Upper lobe of left lung (tissue), 4 donors: ENCODE measurements around the gene BAX.

Experiments
- CTCF ChIP-seq, 6 experiments: fragments of 450-650 bp in 4 of 6; fragments of 200-600 bp in 2 of 6; sonication (generic) in 2 of 6; IDR thresholded peaks; one replicate each; pipeline ENCODE4 v1.5.1; 2016 to 2019; ENCODE audit warnings: antibody characterized with exemption in 6 of 6
- EP300 ChIP-seq, 4 donors: sonication (generic); formaldehyde crosslinking; IDR thresholded peaks; one replicate each; pipeline ENCODE4 v1.5.1; 2017; ENCODE audit warnings: antibody characterized with exemption in 4 of 4, control low read depth in 2 of 4
- POLR2A ChIP-seq, 4 donors: fragments of 450-650 bp; IDR thresholded peaks; one replicate each; pipeline ENCODE4 v1.5.1; 2016 to 2017; ENCODE audit warnings: antibody characterized with exemption in 4 of 4, mild to moderate bottlenecking in 2 of 4
- POLR2AphosphoS5 ChIP-seq, 2 donors: sonication (generic); formaldehyde crosslinking; IDR thresholded peaks; one replicate each; pipeline ENCODE4 v1.5.1; 2017; ENCODE audit warnings: antibody characterized with exemption in 2 of 2

GRCh38 chr19:48988860-48989259 lies 34.2 kb downstream of the BAX start:
- no peak for TF ChIP-seq POLR2A (IDR thresholded peaks at IDR 0.05)
- TF ChIP-seq CTCF (IDR thresholded peaks at IDR 0.05), result no peak
- no peak for TF ChIP-seq EP300 (IDR thresholded peaks at IDR 0.05)
- TF ChIP-seq POLR2AphosphoS5 (IDR thresholded peaks at IDR 0.05), result no peak
